ENCODE measurements around the gene PHF23. TPM values are rescaled to one million over a fixed set of nuclear protein-coding genes. Genes with fewer than 3 reads are reported as not detected.
A peak's percentile ranks its signal among the peaks of the same experiment; 100 is the strongest.

Gene PHF23
- total and polyA plus RNA-seq, 2 of the 4 experiments (the other 2 are of a cell fraction): 44.8 to 58.5 TPM

DNA sequence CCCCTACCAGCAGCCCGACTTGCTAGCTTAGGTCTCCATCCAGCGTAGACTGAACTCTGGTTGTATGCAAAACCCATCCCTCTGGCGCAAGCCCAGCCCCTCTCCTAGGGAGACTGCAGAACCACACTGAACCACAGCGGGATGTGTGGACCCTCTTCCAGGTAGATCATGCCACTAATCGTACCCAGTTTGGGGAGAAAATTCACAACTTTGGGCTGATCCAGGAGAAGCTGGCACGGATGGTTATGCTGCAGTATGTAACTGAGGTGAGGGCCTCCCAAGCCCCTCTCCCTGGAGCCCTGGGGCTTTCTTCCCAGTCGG is 16.3 kb downstream of the PHF23 start:
- Histone ChIP-seq H4K5ac (ENCODE audit: low read depth, low read length) (no peak overlapping the region), H2BK120ac (ENCODE audit: low read depth, low read length) (no peak overlapping the region), H3K4me3 (ENCODE audit: insufficient read depth, low read depth, low read length) (no peak overlapping the region), H3K9me3 (ENCODE audit: control insufficient read depth, insufficient read depth, low read length) (no peaks in the 10 kb centered on the region), H3K79me1 (ENCODE audit: low read depth in 1 of 2, low read length in 2 of 2) (peaks cover 8 to 75% of the 10 kb centered on the region in 2 experiments), H3K36me3 (ENCODE audit: control insufficient read depth, insufficient read depth, low read length) (peaks cover 67% of the 10 kb centered on the region), H2AFZ (replicated peaks; ENCODE audit: low read length, poor library complexity) (peak overlapping the region; percentile 19), H3K14ac (replicated peaks; ENCODE audit: low read depth, low read length) (no peak overlapping the region), H2BK15ac (ENCODE audit: low read depth, low read length) (no peak overlapping the region), H4K20me1 (ENCODE audit: insufficient read depth, low read length) (peaks cover 32% of the 10 kb centered on the region), H3K4me1 (ENCODE audit: control insufficient read depth, insufficient read depth, low read length) (peaks cover 14% of the 10 kb centered on the region), H3K56ac (ENCODE audit: extremely low read depth, insufficient read depth, low read length) (no peak overlapping the region), H3K27ac (ENCODE audit: insufficient read depth, low read length) (no peak overlapping the region), H3K4ac (ENCODE audit: low read depth, low read length) (no peak overlapping the region), H2BK5ac (ENCODE audit: low read depth, low read length, poor library complexity, severe bottlenecking) (no peak overlapping the region), H2AK9ac (replicated peaks; ENCODE audit: low read depth, low read length, poor library complexity) (peak overlapping the region; percentile 52), H3K18ac (ENCODE audit: low read depth, low read length) (no peak overlapping the region), H3K9ac (ENCODE audit: low read depth, low read length) (no peak overlapping the region), H3K27me3 (ENCODE audit: control insufficient read depth, insufficient read depth, low read length) (no peaks in the 10 kb centered on the region), H3K23ac (ENCODE audit: low read depth, low read length) (no peak overlapping the region), H2BK20ac (ENCODE audit: low read depth, low read length) (no peak overlapping the region), H4K91ac (ENCODE audit: insufficient read depth, low read depth, low read length) (no peak overlapping the region), H3K4me2 (ENCODE audit: low read depth, low read length) (no peak overlapping the region), H2AK5ac (ENCODE audit: low read depth, low read length) (no peak overlapping the region), H4K8ac (ENCODE audit: low read depth in 2 of 2, low read length in 2 of 2) (no peak overlapping the region; a peak in 1 of 4 replicates), H3K9me1 (ENCODE audit: insufficient read depth, low read length) (peaks cover 13% of the 10 kb centered on the region; the same call in 1 of the 2 replicates)
- BruUV-seq (replicated peaks): no TSS peak
- ATAC-seq (ENCODE audit: low read depth): no peak
- ChIA-PET CTCF (no interaction called here), POLR2A (ENCODE audit: unreplicated experiment) (no interaction called here)
- no peak for DNase-seq
- TF ChIP-seq, protein P1, sequence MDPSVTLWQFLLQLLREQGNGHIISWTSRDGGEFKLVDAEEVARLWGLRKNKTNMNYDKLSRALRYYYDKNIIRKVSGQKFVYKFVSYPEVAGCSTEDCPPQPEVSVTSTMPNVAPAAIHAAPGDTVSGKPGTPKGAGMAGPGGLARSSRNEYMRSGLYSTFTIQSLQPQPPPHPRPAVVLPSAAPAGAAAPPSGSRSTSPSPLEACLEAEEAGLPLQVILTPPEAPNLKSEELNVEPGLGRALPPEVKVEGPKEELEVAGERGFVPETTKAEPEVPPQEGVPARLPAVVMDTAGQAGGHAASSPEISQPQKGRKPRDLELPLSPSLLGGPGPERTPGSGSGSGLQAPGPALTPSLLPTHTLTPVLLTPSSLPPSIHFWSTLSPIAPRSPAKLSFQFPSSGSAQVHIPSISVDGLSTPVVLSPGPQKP (IDR thresholded peaks at IDR 0.05; ENCODE audit: borderline replicate concordance, low read depth, low read length): no peak
- TF ChIP-seq RAD21 (IDR thresholded peaks at IDR 0.05; ENCODE audit: low read length): no peak
- TF ChIP-seq FOS (IDR thresholded peaks at IDR 0.05; ENCODE audit: low read depth, low read length): no peak
- TF ChIP-seq MAZ (IDR thresholded peaks at IDR 0.05; ENCODE audit: borderline replicate concordance, low read depth, low read length): no peak
- TF ChIP-seq MXI1 (IDR thresholded peaks at IDR 0.05; ENCODE audit: borderline replicate concordance, low read depth, low read length): no peak
- no peak for TF ChIP-seq POLR2A (IDR thresholded peaks at IDR 0.05; ENCODE audit: low read depth, low read length)
- TF ChIP-seq SMC3 (IDR thresholded peaks at IDR 0.05; ENCODE audit: low read depth, low read length): no peak
- TF ChIP-seq, protein P2, sequence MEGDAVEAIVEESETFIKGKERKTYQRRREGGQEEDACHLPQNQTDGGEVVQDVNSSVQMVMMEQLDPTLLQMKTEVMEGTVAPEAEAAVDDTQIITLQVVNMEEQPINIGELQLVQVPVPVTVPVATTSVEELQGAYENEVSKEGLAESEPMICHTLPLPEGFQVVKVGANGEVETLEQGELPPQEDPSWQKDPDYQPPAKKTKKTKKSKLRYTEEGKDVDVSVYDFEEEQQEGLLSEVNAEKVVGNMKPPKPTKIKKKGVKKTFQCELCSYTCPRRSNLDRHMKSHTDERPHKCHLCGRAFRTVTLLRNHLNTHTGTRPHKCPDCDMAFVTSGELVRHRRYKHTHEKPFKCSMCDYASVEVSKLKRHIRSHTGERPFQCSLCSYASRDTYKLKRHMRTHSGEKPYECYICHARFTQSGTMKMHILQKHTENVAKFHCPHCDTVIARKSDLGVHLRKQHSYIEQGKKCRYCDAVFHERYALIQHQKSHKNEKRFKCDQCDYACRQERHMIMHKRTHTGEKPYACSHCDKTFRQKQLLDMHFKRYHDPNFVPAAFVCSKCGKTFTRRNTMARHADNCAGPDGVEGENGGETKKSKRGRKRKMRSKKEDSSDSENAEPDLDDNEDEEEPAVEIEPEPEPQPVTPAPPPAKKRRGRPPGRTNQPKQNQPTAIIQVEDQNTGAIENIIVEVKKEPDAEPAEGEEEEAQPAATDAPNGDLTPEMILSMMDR (conservative IDR thresholded peaks at IDR 0.05; ENCODE audit: low read depth, low read length): no peak
- TF ChIP-seq RFX5 (IDR thresholded peaks at IDR 0.05; ENCODE audit: low read depth, low read length): no peak
- no peak for TF ChIP-seq MAFK (IDR thresholded peaks at IDR 0.05; ENCODE audit: low read depth, low read length)
- TF ChIP-seq CEBPB (IDR thresholded peaks at IDR 0.05; ENCODE audit: low read depth, low read length): no peak
- TF ChIP-seq NFE2L2 (IDR thresholded peaks at IDR 0.05; ENCODE audit: low read depth, low read length): no peak
- TF ChIP-seq, protein P3, sequence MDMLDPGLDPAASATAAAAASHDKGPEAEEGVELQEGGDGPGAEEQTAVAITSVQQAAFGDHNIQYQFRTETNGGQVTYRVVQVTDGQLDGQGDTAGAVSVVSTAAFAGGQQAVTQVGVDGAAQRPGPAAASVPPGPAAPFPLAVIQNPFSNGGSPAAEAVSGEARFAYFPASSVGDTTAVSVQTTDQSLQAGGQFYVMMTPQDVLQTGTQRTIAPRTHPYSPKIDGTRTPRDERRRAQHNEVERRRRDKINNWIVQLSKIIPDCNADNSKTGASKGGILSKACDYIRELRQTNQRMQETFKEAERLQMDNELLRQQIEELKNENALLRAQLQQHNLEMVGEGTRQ (IDR thresholded peaks at IDR 0.05; ENCODE audit: low read depth, low read length): no peak
- 72% methylated on average over 3 of the region's 7 CpGs; no CpG with 5 or more reads in 1 of the 2 experiments for WGBS, 2 experiments (ENCODE audit: extremely low coverage in 2 of 2, insufficient read length in 1 of 2)
- in situ Hi-C loops (cut with MboI; ENCODE audit: low sequenced_read_pairs) (no loop called here), dilution Hi-C loops (cut with HindIII; ENCODE audit: low sequenced_read_pairs, unreplicated experiment) (no loop called here), intact Hi-C loops (cut with micrococcal nuclease) (no loop called here)

Data from IMR-90 (cell line).